Activated CD8-positive, alpha-beta memory T cell treated with anti-CD3 and anti-CD28 coated beads, Interleukin-2, amount 10 ng/mL, durations not matched to agents 7 days and 5 days (primary cell): ENCODE results near the gene PTPN4. TPM values are rescaled to one million over a fixed set of nuclear protein-coding genes. Genes with fewer than 3 reads are reported as not detected.

Experiments used
- ATAC-seq: fragments of 150-1000 bp; cut with Tn5 transposase; one replicate; pipeline ENCODE4 v1.10.0; 2021; ENCODE audit warnings: moderate library complexity
- CTCF ChIA-PET: fragments of 350-600 bp; sonication (Branson Sonifier 250); formaldehyde crosslinking; loops from one replicate; lab custom pipeline; 2021; ENCODE audit warnings: antibody characterized with exemption; lab: Charles Lee
- DNase-seq: peaks from one replicate; pipeline ENCODE4 v3.0.0-alpha.2; 2020
- H3K27ac Mint-ChIP-seq: one replicate; pipeline ENCODE4 v1.8.0; 2021; ENCODE audit warnings: mild to moderate bottlenecking, mixed read lengths
- H3K27me3 Mint-ChIP-seq: one replicate; pipeline ENCODE4 v1.8.0; 2021; ENCODE audit warnings: mixed read lengths
- H3K36me3 Mint-ChIP-seq: one replicate; pipeline ENCODE4 v1.8.0; 2021; ENCODE audit warnings: mild to moderate bottlenecking, mixed read lengths
- H3K4me1 Mint-ChIP-seq: one replicate; pipeline ENCODE4 v1.8.0; 2021; ENCODE audit warnings: mixed read lengths
- H3K4me3 Mint-ChIP-seq: one replicate; pipeline ENCODE4 v1.8.0; 2021; ENCODE audit warnings: mild to moderate bottlenecking, moderate library complexity, mixed read lengths
- H3K9me3 Mint-ChIP-seq: one replicate; pipeline ENCODE4 v1.8.0; 2022; ENCODE audit warnings: low read depth, mixed read lengths
- total RNA-seq, 2 experiments: library from RNA; stranded (reverse); gene quantifications; one replicate each; pipeline ENCODE4 v1.2.3, GENCODE V29; 2021

Gene PTPN4, protein sequence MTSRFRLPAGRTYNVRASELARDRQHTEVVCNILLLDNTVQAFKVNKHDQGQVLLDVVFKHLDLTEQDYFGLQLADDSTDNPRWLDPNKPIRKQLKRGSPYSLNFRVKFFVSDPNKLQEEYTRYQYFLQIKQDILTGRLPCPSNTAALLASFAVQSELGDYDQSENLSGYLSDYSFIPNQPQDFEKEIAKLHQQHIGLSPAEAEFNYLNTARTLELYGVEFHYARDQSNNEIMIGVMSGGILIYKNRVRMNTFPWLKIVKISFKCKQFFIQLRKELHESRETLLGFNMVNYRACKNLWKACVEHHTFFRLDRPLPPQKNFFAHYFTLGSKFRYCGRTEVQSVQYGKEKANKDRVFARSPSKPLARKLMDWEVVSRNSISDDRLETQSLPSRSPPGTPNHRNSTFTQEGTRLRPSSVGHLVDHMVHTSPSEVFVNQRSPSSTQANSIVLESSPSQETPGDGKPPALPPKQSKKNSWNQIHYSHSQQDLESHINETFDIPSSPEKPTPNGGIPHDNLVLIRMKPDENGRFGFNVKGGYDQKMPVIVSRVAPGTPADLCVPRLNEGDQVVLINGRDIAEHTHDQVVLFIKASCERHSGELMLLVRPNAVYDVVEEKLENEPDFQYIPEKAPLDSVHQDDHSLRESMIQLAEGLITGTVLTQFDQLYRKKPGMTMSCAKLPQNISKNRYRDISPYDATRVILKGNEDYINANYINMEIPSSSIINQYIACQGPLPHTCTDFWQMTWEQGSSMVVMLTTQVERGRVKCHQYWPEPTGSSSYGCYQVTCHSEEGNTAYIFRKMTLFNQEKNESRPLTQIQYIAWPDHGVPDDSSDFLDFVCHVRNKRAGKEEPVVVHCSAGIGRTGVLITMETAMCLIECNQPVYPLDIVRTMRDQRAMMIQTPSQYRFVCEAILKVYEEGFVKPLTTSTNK
- total RNA-seq = 10 to 100 TPM; 76.4 to 92.2 TPM

DNA sequence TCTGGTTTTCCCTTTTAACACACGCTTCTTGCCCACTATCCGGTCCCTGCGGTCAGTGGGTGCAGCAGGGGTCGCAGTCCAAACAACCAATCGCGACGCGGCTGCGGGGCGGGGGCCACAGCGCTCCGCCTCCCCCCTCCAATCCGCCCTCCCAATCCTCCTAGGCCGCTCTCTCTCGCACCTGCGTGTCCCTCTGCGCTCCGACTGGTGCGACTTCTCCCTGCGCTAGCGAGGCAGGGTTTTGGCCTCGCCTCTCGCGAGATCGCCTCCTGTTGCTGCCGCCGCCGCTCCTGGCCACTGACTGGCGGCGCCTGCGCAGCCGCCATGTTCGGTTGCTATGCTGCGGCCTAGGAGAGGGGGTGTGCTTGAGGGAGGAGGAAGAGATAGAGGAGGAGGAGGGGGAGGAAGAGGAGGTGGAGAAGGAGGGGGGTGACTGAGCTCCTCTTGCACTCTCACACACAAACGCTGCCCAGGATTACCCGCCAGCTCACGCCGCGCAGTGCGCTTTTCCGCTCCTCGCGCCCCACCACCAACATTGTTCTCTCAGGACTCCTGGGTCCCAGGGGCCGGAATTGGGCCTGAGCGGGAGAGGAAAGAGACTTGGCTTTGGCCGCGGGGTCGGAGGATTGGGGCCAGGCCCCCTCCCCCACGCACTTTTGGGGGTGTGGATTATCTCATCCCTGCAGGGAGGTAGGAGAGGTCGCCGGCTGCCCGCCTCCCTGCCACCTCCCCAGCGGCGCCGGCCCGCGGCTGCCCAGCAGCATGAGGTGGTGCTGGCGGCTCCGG is at the start of gene PTPN4:
PTPN4 (plus strand) TSS at position 472 of the 786 bp plus-strand sequence. CDS start 49,932 bp downstream, outside the sequence.
- DNase-seq (peak; percentile 99), ATAC-seq (peak; percentile 95)
- H3K4me3 Mint-ChIP-seq = peak within 1 kb of the TSS; percentile 91
- peak within 1 kb of the TSS; percentile 94 for H3K27ac Mint-ChIP-seq
- H3K9me3 Mint-ChIP-seq = no peaks in the 10 kb centered on the region
- no peaks in the 10 kb centered on the region for H3K27me3 Mint-ChIP-seq
- H3K4me1 Mint-ChIP-seq = peaks cover 41% of the 10 kb centered on the region
- peaks cover 1% of the 10 kb centered on the region for H3K36me3 Mint-ChIP-seq
- CTCF ChIA-PET = interaction anchor here (0.6 to 7.6 kb wide), 6 partner anchors 66 to 554 kb away, joined by 3 to 67 read pairs (median 3); partner anchors contain the start of gene TMEM177

DNA sequence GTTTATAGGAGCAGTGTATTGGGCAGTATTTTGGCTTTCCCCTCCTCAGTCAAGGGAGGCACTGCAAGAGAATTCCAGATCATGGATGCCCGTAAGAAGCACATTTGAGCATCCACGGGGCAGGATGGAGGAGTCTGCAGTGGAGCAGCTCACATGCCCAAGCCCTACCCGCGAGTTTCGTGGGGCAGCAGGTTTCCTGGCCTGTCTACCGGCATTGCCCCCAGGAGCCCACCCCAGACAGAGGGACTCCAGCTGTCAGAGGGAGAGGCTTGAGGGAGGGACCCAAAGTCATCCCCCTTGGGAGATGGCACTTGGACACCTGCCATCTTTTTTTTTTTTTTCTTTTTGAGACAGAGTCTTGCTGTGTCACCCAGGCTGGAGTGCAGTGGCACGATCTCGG is 49.4 kb upstream of the PTPN4 start:
- no peak overlapping the region for H3K27ac Mint-ChIP-seq
- DNase-seq (no peak), ATAC-seq (no peak)
- H3K4me3 Mint-ChIP-seq = no peak overlapping the region
- no peaks in the 10 kb centered on the region for H3K9me3 Mint-ChIP-seq
- H3K27me3 Mint-ChIP-seq = no peaks in the 10 kb centered on the region
- H3K36me3 Mint-ChIP-seq = no peaks in the 10 kb centered on the region
- H3K4me1 Mint-ChIP-seq = no peaks in the 10 kb centered on the region
- CTCF ChIA-PET = interaction anchor here (1.0 kb wide), 1 partner anchor 464 kb away, joined by 3 read pairs; no protein-coding TSS in a partner anchor

DNA sequence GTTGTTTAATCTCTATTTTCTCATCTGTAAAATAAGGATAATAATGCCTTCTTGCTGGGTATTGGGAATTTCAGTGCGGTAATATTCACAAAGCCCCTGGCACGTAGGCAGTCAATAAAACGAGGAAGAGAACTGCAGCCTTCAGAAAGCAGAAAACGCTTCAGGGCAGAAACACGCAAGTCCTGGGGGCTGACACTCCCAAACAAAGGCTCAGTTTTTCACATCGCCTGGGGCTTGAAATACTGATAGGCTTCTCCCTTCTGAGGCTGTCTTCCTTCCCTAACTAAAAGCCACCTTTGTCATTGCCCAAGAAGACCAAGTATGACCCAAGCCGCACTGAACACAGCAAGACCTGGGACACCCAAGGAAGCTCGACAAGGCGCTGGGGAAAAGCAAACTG is 48.4 kb upstream of the PTPN4 start:
- DNase-seq = no peak
- H3K36me3 Mint-ChIP-seq = no peaks in the 10 kb centered on the region
- H3K4me3 Mint-ChIP-seq = no peak overlapping the region
- ATAC-seq = no peak
- H3K27me3 Mint-ChIP-seq = peaks cover 3% of the 10 kb centered on the region
- no peak overlapping the region for H3K27ac Mint-ChIP-seq
- CTCF ChIA-PET = no interaction called here
- H3K9me3 Mint-ChIP-seq = no peaks in the 10 kb centered on the region
- H3K4me1 Mint-ChIP-seq = no peaks in the 10 kb centered on the region

DNA sequence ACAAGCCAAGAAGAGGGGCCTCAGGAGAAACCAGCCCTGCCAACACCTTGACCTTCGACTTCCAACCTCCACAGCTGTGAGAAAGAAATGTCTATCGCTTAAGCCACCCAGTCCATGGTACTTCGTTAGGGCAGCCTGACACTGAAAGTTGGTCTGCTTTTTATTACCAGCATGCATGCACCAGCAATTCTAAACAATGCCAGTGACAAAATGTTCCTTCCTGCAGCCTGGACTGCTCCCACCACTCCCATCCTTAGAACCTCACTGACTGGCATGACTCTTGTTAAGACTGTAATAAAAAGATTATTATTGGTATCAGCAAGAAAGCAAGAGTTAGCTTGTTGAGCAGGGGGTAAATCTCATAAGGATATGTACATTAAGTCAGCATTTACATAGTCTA is 47.2 kb upstream of the PTPN4 start:
- ATAC-seq (no peak), DNase-seq (no peak)
- Mint-ChIP-seq H3K27ac (no peak overlapping the region), H3K27me3 (peaks cover 3% of the 10 kb centered on the region), H3K4me1 (no peaks in the 10 kb centered on the region), H3K9me3 (no peaks in the 10 kb centered on the region), H3K4me3 (no peak overlapping the region), H3K36me3 (no peaks in the 10 kb centered on the region)
- CTCF ChIA-PET = no interaction called here

DNA sequence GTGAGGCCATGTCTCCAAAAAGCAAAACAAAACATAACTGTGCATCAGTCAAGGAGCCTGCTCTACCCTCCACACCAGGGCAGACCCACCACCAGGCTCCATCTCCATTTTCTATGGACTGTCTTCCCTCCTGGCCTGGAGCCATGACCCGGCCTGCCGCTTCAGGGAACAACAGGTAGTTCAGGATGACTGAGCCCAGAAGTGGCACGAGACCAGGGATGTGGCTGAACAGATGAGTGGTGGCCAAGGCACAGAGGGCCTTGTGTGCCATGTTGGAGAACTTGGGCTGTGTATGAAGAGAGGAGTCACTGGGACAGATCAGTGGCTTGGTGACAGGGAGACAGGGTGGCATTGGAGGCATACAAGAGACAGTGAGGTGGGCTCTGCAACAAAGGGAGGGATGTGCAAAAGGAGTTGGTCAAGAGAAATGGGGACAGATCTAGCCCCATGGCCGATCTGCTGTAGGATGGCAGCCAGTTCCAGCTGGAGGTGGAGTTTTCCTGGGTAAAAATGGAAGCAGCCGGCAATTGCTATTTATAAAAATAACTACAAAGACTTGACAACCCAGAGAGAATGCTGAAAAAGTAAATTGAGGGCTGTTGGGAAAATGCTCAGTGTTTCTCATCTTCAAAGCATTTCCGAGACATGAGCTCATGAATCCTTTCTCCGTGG is 45.8 kb upstream of the PTPN4 start:
- H3K36me3 Mint-ChIP-seq = no peaks in the 10 kb centered on the region
- no peak overlapping the region for H3K4me3 Mint-ChIP-seq
- peaks cover 3% of the 10 kb centered on the region for H3K27me3 Mint-ChIP-seq
- no peaks in the 10 kb centered on the region for H3K9me3 Mint-ChIP-seq
- H3K27ac Mint-ChIP-seq = no peak overlapping the region
- H3K4me1 Mint-ChIP-seq = no peaks in the 10 kb centered on the region
- no peak for DNase-seq
- no peak for ATAC-seq
- CTCF ChIA-PET = no interaction called here

DNA sequence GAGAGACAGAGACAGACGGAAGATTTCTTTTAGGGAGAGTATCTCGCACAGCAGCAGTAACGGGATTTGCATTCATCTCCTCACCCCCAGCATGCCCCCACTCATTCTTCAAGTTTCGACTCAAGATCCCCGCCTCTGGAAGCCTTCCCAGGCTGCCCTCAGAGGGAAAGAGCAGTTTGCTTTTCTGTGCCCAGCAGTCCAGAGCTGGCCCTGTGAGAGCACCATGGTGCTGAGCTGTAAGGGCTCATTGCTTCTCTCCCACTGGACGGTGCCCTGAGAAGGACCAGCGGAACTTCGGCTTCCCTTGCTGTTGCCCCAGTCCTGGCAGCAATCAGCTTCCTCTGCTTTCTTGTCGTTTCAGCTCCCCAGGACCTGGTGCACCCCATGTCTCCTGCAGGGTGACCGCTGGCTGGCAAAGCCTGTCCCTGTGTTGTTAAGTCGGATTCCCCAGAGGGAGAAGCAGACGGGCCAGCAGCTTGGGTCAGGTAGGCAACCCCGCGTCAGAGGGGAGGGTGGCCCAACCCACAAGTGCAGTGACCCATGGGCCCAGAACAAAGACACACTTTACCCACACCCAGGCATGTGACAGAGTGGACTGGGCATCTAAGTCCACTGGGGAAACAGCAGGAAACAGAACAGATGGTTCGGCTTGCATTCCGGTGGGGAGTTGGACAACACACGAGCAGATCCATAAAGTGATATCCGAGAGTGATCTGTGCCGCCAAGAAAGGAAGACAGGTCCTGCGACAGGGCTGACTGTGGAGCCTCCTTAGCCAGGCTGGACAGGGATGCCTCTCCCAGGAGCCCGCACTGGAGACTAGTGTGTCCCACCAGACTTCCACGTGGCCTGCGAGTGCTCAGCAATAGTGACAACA is 44.1 kb upstream of the PTPN4 start:
- ATAC-seq (no peak), DNase-seq (no peak)
- Mint-ChIP-seq H3K27me3 (peaks cover 3% of the 10 kb centered on the region), H3K27ac (no peak overlapping the region), H3K4me1 (peaks cover 3% of the 10 kb centered on the region), H3K4me3 (no peak overlapping the region), H3K36me3 (no peaks in the 10 kb centered on the region), H3K9me3 (no peaks in the 10 kb centered on the region)
- CTCF ChIA-PET = interaction anchor here (1.6 kb wide), 1 partner anchor 13 kb away, joined by 5 read pairs; no protein-coding TSS in a partner anchor

DNA sequence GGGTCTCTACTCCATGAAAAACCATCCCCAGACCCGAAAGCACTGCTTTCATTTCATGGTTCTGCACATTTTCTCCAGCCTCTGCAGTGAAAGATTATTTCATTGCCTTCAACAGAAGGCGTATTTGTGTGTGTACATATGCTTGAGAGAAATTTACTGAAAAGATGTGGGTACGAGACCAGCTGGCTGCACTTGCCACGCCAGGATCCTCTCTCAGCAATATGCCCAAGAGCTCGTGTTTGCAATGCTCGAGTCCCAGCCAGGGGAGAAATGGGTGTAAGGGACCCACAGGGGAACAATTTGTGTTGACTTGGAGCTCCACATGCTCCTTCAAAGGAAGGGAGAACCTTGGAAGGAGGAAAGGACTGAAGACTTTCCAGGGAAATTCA is 43.4 kb upstream of the PTPN4 start:
- Mint-ChIP-seq H3K27ac (no peak overlapping the region), H3K4me1 (peaks cover 3% of the 10 kb centered on the region), H3K27me3 (peaks cover 3% of the 10 kb centered on the region), H3K4me3 (no peak overlapping the region), H3K9me3 (no peaks in the 10 kb centered on the region), H3K36me3 (no peaks in the 10 kb centered on the region)
- ATAC-seq (no peak), DNase-seq (no peak)
- CTCF ChIA-PET = interaction anchor here (0.6 kb wide), 1 partner anchor 74 kb away, joined by 6 read pairs; no protein-coding TSS in a partner anchor

DNA sequence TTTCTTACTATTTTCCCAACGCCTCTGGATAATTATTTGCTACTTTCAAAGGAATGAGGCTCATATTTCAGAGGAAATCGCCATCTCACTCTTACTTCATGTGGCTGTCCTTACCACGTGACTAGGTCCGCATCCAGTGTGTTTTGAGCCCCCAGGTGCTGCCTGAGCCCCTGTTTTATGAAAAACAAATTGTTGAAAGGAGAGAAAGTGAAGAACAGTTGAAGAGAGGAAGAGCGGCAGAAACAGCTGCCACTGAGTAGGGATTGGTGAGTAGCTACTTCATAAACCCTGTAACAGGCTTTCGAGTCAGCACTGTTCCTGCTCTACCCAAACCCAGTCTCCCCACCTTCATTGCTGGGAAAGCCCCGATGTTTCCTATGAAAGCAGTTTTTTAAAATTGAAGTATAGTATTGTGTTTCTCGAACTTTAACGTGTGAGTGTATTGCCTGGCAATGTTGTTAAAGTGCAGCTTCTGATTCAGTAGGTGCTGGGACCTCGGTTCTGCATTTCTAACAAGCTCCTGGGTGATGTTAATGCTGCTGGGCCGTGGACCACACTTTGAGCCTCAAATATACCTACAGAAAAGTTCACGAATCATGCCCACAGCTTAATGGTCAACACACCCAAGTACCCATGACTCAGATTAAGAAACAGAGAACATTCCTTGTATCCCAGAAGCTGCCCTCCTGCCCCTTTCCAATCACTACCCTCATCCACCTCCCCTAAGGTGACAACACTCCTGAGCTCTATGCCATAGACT is 41.0 kb upstream of the PTPN4 start:
- CTCF ChIA-PET = interaction anchor here (1.7 to 1.8 kb wide), 2 partner anchors 16 to 457 kb away, joined by 5 read pairs; no protein-coding TSS in a partner anchor
- Mint-ChIP-seq H3K4me1 (peaks cover 4% of the 10 kb centered on the region), H3K27me3 (peaks cover 3% of the 10 kb centered on the region), H3K9me3 (no peaks in the 10 kb centered on the region), H3K36me3 (no peaks in the 10 kb centered on the region), H3K27ac (no peak overlapping the region), H3K4me3 (no peak overlapping the region)
- ATAC-seq (no peak), DNase-seq (no peak)

DNA sequence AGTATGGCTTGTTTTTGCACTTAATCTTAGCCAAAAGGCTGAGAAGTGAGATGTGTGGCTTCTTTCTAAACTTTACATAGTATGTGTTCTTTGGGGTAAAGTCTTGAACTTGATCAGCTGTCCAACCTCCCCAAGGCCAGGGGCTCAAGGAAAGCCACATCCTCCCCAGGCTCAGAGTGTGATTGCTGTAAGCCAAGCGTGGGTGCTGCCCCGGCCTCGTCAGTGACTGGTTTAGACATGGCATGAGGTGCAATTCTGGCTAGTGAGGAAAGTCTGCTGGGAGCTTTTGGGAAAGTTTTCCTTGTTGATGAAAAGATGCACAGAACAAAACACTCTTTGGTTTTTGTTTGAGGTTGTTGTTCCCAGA is 40.5 kb upstream of the PTPN4 start:
- Mint-ChIP-seq H3K4me3 (no peak overlapping the region), H3K27me3 (peaks cover 3% of the 10 kb centered on the region), H3K36me3 (no peaks in the 10 kb centered on the region), H3K4me1 (peaks cover 8% of the 10 kb centered on the region), H3K9me3 (no peaks in the 10 kb centered on the region), H3K27ac (no peak overlapping the region)
- no peak for DNase-seq
- CTCF ChIA-PET = interaction anchor here (1.7 to 1.8 kb wide), 2 partner anchors 16 to 456 kb away, joined by 5 read pairs; no protein-coding TSS in a partner anchor
- ATAC-seq = no peak

DNA sequence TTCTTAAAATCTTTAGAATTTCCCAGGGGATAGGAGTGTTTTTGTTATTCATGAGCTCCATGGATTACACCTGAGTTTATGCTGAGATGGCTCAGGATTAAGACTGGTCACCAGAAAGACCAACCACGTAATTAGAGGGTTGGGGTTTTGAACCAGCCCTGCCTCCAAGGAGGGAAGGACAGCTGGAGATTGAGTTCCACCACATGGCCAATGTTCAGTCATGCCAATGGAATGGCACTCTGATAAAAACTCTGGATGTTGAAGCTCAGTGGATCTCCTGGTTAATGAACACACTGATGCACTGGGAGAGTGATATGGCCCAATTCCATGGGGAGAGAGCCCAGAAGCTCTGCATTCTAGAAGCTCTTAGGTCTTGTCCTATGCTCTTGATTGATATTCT is 38.7 kb upstream of the PTPN4 start:
- ATAC-seq (no peak), DNase-seq (no peak)
- no peak overlapping the region for H3K4me3 Mint-ChIP-seq
- no peaks in the 10 kb centered on the region for H3K36me3 Mint-ChIP-seq
- H3K27me3 Mint-ChIP-seq = peaks cover under 1% of the 10 kb centered on the region
- CTCF ChIA-PET = interaction anchor here (0.8 to 1.9 kb wide), 2 partner anchors 18 to 453 kb away, joined by 3 to 4 read pairs; no protein-coding TSS in a partner anchor
- H3K27ac Mint-ChIP-seq = no peak overlapping the region
- H3K4me1 Mint-ChIP-seq = peaks cover 8% of the 10 kb centered on the region
- no peaks in the 10 kb centered on the region for H3K9me3 Mint-ChIP-seq

DNA sequence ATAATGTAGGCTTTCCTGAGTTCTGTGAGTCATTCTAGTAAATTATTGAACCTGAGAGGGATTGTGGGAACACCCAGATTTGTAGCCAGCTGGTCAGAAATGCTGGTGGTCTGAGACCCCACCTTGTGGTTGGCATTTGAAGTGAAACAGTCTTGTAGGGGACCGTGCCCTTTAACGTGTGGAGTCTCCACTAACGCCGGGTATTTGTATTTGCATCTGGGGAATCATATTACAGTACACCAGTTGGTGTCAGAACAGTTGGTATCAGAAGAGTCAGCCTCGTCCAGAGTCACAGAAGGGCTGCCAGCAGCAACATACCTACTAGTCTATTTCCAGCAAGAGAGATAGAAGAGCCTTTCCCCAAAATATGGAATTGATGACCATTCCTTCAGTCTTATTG is 38.3 kb upstream of the PTPN4 start:
- Mint-ChIP-seq H3K4me1 (peaks cover 8% of the 10 kb centered on the region), H3K27ac (no peak overlapping the region), H3K27me3 (no peaks in the 10 kb centered on the region), H3K36me3 (no peaks in the 10 kb centered on the region), H3K4me3 (no peak overlapping the region), H3K9me3 (no peaks in the 10 kb centered on the region)
- CTCF ChIA-PET = interaction anchor here (0.8 to 1.9 kb wide), 2 partner anchors 19 to 453 kb away, joined by 3 to 4 read pairs; no protein-coding TSS in a partner anchor
- no peak for DNase-seq
- no peak for ATAC-seq
